GM19468 (cell line): ENCODE results near the gene TUT7.

Experiments
- ATAC-seq: cut with Tn5 transposase; IDR thresholded peaks from one replicate; pipeline ENCODE4 v1.9.1; 2021; ENCODE audit warnings: mild to moderate bottlenecking, moderate library complexity, moderate number of reproducible peaks; ENCODE audit not compliant: unreplicated experiment; ENCODE audit errors: extremely low read depth

The TUT7 gene

GRCh38 chr9:86351880-86352279 lies 2.3 kb downstream of the TUT7 start:
- no peak for ATAC-seq

GRCh38 chr9:86350006-86350760 lies 4.0 kb downstream of the TUT7 start:
- no peak for ATAC-seq

- ATAC-seq, result no peak
Measured at GRCh38 chr9:86349271-86349670, 4.9 kb downstream of the TUT7 start.

- ATAC-seq, result no peak
Measured at GRCh38 chr9:86347991-86348390, 6.2 kb downstream of the TUT7 start.

GRCh38 chr9:86344818-86345217 lies 9.4 kb downstream of the TUT7 start:
- ATAC-seq, result no peak

- ATAC-seq, result no peak
Measured at GRCh38 chr9:86342269-86342668, 11.9 kb downstream of the TUT7 start.

GRCh38 chr9:86341007-86341491 lies 13.2 kb downstream of the TUT7 start:
- no peak for ATAC-seq

GRCh38 chr9:86340356-86341006 lies 13.7 kb downstream of the TUT7 start:
- no peak for ATAC-seq

GRCh38 chr9:86337469-86338108 lies 16.6 kb downstream of the TUT7 start:
- no peak for ATAC-seq

GRCh38 chr9:86336058-86336457 lies 18.2 kb downstream of the TUT7 start:
- no peak for ATAC-seq

GRCh38 chr9:86333651-86334050 lies 20.6 kb downstream of the TUT7 start:
- no peak for ATAC-seq

GRCh38 chr9:86330186-86330585 lies 24.0 kb downstream of the TUT7 start:
- ATAC-seq, result no peak

GRCh38 chr9:86329649-86330048 lies 24.6 kb downstream of the TUT7 start:
- ATAC-seq, result no peak

GRCh38 chr9:86328156-86328555 lies 26.1 kb downstream of the TUT7 start:
- no peak for ATAC-seq

GRCh38 chr9:86326536-86326935 lies 27.7 kb downstream of the TUT7 start:
- ATAC-seq, result no peak

GRCh38 chr9:86324901-86325300 lies 29.3 kb downstream of the TUT7 start:
- no peak for ATAC-seq

GRCh38 chr9:86324308-86324707 lies 29.9 kb downstream of the TUT7 start:
- no peak for ATAC-seq

GRCh38 chr9:86322973-86323644 lies 31.1 kb downstream of the TUT7 start:
- ATAC-seq, result no peak

- ATAC-seq, result no peak
Measured at GRCh38 chr9:86321373-86321772, 32.8 kb downstream of the TUT7 start.

GRCh38 chr9:86318187-86318586 lies 36.0 kb downstream of the TUT7 start:
- no peak for ATAC-seq

- ATAC-seq, result no peak
Measured at GRCh38 chr9:86315078-86315477, 39.1 kb downstream of the TUT7 start.
